ENCODE results near the gene BTBD19.

BTBD19 gene

GRCh38 chr1:44862829-44863401, 54.6 kb downstream of the BTBD19 start:
- peak; percentile 74 for DNase-seq (ENCODE audit: low read depth)
- no peak for TF ChIP-seq CTCF (conservative IDR thresholded peaks at IDR 0.05; ENCODE audit: control insufficient read depth, insufficient read depth, low read depth, low read length)
- H3K4me3 ChIP-seq (ENCODE audit: control insufficient read depth, low read depth, low read length) = no peak overlapping the region
